Subcutaneous adipose tissue (tissue), 4 donors: ENCODE results near the gene CDCA3. TPM values are rescaled to one million over a fixed set of nuclear protein-coding genes. Genes with fewer than 3 reads are reported as not detected.

ENCODE experiments used
- total RNA-seq, 4 donors: library from RNA; depleted of rRNA; stranded (reverse); fragments of >200 nt; gene quantifications; one replicate each; pipeline ENCODE4 v1.1.0, GENCODE V29; 2016
- TF ChIP-seq, protein P1 (sequence below): fragments of 450-650 bp; IDR thresholded peaks from one replicate; pipeline ENCODE4 v1.5.1; 2016; ENCODE audit warnings: low read depth, mild to moderate bottlenecking, control low read depth, antibody characterized with exemption, moderate library complexity

Gene CDCA3
- total RNA-seq, 4 donors from 2014 or later = 0.38 to 2.6 (median 1.9) TPM; not detected in 1

DNA sequence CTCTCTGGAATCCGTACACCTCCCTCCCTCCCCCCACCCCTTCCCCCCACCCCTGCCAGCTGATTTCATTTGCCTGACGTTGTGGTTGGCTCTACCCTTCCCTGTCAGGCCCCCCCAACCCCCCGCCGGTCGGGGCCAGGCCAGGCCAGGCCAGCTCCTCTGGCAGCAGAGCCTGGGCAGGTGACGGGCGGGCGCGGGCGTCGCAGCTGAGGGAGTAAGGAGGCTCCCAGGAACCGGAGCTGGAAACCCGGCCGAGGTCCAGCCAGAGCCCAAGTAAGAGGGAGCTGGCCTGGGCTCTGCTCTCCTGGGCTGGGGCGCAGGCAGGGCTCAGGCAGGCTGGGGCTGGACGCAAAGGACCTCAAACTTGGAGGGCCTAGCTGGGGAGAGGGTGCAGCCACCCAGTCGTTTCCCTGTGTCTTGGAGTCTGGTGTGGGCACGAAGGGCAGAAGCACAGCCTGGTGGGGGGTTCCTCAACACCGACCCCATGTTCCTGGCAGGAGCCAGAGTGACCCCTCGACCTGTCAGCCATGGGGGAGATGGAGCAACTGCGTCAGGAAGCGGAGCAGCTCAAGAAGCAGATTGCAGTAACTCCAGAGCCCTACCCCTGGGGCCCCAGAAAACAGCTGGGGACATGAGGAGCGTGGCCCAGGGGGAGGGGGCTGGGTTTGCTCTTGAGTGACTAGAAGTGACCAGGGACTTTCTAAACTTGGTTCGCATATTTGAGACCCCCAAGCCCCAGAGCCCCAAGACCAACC lies 10.1 kb downstream of the CDCA3 start, which contains the start of gene GNB3:
GNB3 (plus strand) TSS at position 165 of the 755 bp plus-strand sequence; CDS start at position 528, 363 bp downstream.
- TF ChIP-seq, protein P1, sequence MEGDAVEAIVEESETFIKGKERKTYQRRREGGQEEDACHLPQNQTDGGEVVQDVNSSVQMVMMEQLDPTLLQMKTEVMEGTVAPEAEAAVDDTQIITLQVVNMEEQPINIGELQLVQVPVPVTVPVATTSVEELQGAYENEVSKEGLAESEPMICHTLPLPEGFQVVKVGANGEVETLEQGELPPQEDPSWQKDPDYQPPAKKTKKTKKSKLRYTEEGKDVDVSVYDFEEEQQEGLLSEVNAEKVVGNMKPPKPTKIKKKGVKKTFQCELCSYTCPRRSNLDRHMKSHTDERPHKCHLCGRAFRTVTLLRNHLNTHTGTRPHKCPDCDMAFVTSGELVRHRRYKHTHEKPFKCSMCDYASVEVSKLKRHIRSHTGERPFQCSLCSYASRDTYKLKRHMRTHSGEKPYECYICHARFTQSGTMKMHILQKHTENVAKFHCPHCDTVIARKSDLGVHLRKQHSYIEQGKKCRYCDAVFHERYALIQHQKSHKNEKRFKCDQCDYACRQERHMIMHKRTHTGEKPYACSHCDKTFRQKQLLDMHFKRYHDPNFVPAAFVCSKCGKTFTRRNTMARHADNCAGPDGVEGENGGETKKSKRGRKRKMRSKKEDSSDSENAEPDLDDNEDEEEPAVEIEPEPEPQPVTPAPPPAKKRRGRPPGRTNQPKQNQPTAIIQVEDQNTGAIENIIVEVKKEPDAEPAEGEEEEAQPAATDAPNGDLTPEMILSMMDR = no peak

DNA sequence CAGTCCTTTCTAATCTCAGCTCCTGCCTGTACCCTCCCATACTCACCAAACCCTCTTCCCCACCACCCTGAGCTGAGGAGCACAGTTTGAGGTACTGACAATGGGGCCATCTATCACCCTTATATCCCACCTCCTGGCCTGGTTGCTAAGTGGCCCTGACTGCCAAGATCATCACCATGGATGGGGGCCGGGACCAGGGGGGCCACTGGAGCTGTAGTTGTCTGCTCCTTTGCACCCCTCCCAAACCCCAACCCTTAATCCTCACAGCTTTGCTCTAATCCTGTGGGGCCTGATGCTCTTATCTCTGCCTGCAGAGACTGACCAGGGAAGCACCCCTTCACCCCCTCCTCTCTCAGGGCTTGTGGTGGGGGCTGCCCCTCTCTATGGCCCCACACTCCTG lies 10.8 kb downstream of the CDCA3 start:
- TF ChIP-seq, protein P1 = no peak

DNA sequence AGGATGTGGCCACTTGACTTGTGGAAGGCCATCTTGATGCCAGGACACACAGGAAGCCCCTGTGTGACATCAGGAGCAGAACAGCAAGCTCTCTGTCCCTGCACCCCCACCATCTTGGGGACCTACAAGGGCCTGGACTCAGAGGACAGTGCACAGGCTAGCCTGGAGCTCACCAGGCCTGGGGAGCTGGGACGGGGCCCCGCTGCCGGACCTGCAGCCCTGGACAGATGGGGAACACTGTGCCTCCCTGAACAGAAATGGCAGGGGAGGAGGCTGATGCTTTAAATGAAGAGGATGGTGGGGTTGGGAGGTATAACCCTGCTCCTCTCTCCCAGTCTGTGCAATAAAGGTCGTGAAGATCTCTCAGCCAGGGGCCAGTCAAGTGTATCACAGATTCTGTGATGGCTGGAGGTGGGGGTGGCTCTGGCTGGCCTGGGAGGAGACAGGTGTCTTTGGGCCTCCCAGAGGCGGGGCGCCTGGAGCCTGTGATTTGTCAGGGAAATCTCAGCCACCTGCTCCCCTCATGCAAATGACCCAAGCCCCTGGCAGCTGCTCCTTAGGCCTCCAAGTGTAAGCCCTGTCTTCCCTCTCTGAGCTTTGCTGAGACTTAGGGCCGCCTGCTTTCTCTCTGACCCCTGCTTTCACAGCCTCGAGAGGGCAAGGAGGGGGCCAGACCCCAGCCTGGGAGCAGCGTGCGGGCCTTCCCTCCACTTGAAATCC lies 11.4 kb downstream of the CDCA3 start:
- TF ChIP-seq, protein P1 = no peak

DNA sequence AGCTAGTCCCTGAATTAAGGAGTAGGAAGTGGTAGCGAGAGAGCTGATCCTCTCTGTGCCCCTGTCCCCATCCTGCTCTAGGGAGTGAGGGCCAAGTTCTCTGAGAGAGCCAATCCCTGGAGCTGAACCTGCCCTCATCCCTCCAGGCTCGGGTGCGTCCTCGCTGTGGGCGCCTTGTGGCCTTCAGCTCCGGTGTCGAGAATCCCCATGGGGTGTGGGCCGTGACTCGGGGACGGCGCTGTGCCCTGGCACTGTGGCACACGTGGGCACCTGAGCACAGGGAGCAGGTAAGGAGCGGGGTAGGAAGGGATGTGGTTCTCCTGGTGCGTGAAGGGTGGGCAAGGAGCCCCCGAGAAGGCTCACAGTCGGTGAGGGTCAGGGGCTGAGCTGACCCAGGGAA lies 12.2 kb downstream of the CDCA3 start:
- TF ChIP-seq, protein P1 = no peak

DNA sequence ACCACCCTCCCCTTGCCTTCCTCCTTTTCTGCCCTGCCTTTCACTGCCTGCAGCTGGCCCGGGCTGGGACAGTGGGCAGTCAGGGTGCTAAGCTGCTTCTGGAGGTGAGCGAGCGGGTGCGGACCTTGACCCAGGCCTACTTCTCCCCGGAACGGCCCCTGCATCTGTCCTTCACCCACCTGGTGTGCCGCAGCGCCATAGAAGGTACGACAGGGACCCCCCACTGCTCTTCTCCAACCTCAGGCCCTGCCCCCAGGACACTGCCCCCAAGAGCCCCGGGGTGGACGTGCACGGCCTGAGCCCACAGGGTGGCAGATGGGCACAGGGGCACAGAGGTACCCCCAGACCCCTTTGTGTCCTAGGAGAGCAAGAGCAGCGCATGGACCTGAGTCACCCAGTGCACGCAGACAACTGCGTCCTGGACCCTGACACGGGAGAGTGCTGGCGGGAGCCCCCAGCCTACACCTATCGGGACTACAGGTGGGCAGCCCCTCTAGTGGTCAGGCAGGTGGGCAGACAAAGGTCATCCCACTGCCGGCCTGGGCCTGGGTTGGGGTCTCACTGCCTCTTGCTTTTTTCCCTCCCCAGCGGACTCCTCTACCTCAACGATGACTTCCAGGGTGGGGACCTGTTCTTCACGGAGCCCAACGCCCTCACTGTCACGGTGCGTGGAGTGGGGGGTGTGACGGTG lies 13.6 kb downstream of the CDCA3 start:
- TF ChIP-seq, protein P1 = no peak

DNA sequence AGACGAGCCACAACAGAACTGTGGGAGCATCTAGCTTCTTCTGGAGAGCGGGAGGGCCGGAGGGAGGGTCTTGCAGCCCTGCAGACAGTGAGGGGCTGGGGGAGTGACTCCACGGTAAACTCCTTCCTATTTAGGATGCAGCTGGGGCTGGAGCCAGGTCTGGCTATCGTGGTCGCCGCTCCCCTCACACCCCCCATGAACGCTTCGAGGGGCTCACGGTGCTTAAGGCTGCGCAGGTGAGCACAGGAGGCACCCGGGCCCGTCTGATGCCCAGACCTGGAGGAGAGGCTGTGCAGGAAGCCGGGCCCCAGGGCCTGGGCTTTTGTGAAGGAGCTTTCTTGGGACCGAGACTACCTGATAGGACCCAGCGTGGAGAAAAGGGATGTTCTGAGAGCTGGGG lies 14.2 kb downstream of the CDCA3 start:
- TF ChIP-seq, protein P1 = no peak

DNA sequence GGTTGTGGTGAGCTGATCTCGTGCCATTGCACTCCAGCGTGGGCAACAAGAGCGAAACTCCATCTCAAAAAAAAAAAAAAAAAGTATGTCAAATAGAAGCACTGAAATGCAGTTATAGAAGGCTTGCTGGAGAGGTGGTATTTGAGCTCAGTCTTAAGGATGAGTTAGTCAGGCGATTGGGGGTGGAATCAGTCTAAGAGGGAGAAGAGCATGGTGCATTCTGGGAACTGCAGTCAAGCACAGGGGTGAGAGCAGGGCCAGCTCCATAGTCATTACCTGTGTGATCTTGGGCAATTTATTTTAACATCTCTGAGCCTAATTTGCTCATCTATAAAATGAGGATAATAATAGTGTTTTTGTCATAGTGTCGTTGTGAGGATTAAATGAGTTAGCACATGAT lies 16.2 kb downstream of the CDCA3 start:
- TF ChIP-seq, protein P1 = no peak
